HepG2 (cell line): ENCODE data around the gene DOCK3. TPM values are rescaled to one million over a fixed set of nuclear protein-coding genes. Genes with fewer than 3 reads are reported as not detected.
"Not testable (repeated sequence)": the region's sequence is repeated elsewhere in the genome, so short reads cannot be mapped to it uniquely, and the experiment has no call there.

Experiments
- ATAC-seq: fragments of 200-7000 bp; cut with Tn5 transposase; 3 replicates; pipeline ENCODE4 v1.9.1; 2020; ENCODE audit warnings: mild to moderate bottlenecking, moderate library complexity
- BruUV-seq: library from RNA; stranded (reverse); fragments of 400-500 nt; replicated peaks from 2 replicates; lab custom pipeline; 2021; lab: Mats Ljungman, UMichigan
- CTCF ChIA-PET: fragments of 300-600 bp; formaldehyde crosslinking; extraction: SDS; loops from one replicate; lab custom pipeline; 2021; ENCODE audit warnings: low total read pairs, inconsistent platforms, low intra/inter-chr PET ratio; lab: Yijun Ruan, JAX
- POLR2A ChIA-PET: fragments of 350-600 bp; sonication (Branson Sonifier 250); formaldehyde crosslinking; loops from one replicate; lab custom pipeline; 2020; ENCODE audit warnings: antibody characterized with exemption, inconsistent platforms; lab: Yijun Ruan, JAX
- DNase-seq: peaks from one replicate; pipeline ENCODE4 v3.0.0-alpha.2; 2015; ENCODE audit warnings: low spot score
- FAIRE-seq: peaks from 3 replicates; lab custom pipeline; 2011; peaks lifted over from hg19 to GRCh38; lab: Jason Lieb, UNC
- H2AFZ ChIP-seq: one replicate; pipeline ENCODE4 v1.6.1; 2011; ENCODE audit warnings: low read length, inconsistent platforms
- H3K27ac ChIP-seq: fragments of 300-600 bp; 3 replicates; pipeline ENCODE4 v1.8.0; 2011; ENCODE audit warnings: mixed run types, mild to moderate bottlenecking, mixed read lengths, low read length, inconsistent platforms; ENCODE audit not compliant: insufficient read depth; ENCODE audit errors: extremely low read length
- H3K27me3 ChIP-seq, 2 experiments: fragments of 200-600 bp in 1 of 2; 2 replicates in 1 of 2; 3 replicates in 1 of 2; pipeline versions ENCODE4 v1.6.0 to v1.8.0; 2011; ENCODE audit warnings: low read length in 2 of 2, mild to moderate bottlenecking in 2 of 2, moderate library complexity in 2 of 2, inconsistent platforms in 1 of 2; ENCODE audit not compliant: insufficient read depth in 2 of 2, control insufficient read depth in 1 of 2
- H3K36me3 ChIP-seq, 2 experiments: fragments of 200-600 bp in 1 of 2; replicated peaks in 1 of 2; 2 replicates in 1 of 2; 3 replicates in 1 of 2; pipeline versions ENCODE4 v1.5.1 to v1.8.0; 2011; ENCODE audit warnings: low read length in 2 of 2, inconsistent platforms in 1 of 2; ENCODE audit not compliant: insufficient read depth in 2 of 2, control insufficient read depth in 1 of 2
- H3K4me1 ChIP-seq: 2 replicates; pipeline ENCODE4 v1.5.1; 2012; ENCODE audit warnings: low read length, inconsistent platforms; ENCODE audit not compliant: insufficient read depth
- H3K4me2 ChIP-seq: 2 replicates; pipeline ENCODE4 v1.6.0; 2011; ENCODE audit warnings: low read depth, low read length, inconsistent platforms
- H3K4me3 ChIP-seq, 3 experiments: fragments of 200-600 bp in 1 of 3; sonication (generic), shearing (Covaris generic) in 1 of 3; replicated peaks in 1 of 3; 2 replicates each; pipeline ENCODE4 v1.5.1; 2011 to 2016; ENCODE audit warnings: low read length in 3 of 3, inconsistent platforms in 2 of 3, low read depth in 2 of 3, mild to moderate bottlenecking in 2 of 3, control low read depth in 1 of 3, mixed read lengths in 1 of 3; ENCODE audit not compliant: insufficient read depth in 1 of 3
- H3K79me2 ChIP-seq: one replicate; pipeline ENCODE4 v1.6.1; 2011; ENCODE audit warnings: low read length, inconsistent platforms; ENCODE audit not compliant: insufficient read depth
- H3K9ac ChIP-seq: 2 replicates; pipeline ENCODE4 v1.6.0; 2011; ENCODE audit warnings: mild to moderate bottlenecking, low read depth, low read length, inconsistent platforms; ENCODE audit not compliant: insufficient read depth
- H3K9me3 ChIP-seq: 2 replicates; pipeline ENCODE4 v1.5.1; 2012; ENCODE audit warnings: mild to moderate bottlenecking, low read length
- H4K20me1 ChIP-seq: 2 replicates; pipeline ENCODE4 v1.6.0; 2011; ENCODE audit warnings: inconsistent platforms, mild to moderate bottlenecking, low read length, moderate library complexity; ENCODE audit not compliant: insufficient read depth
- FOXK1 ChIP-seq: sonication (generic); formaldehyde crosslinking; IDR thresholded peaks from 2 replicates; pipeline ENCODE4 v1.4.0; 2020; ENCODE audit warnings: low read depth, missing genetic modification reagents, borderline replicate concordance
- RARA ChIP-seq: IDR thresholded peaks from 2 replicates; pipeline ENCODE4 v1.6.1; 2016; ENCODE audit warnings: missing genetic modification reagents, missing compliant biosample characterization
- ZNF224 ChIP-seq: sonication (generic); formaldehyde crosslinking; IDR thresholded peaks from 2 replicates; pipeline ENCODE4 v1.5.0; 2020; ENCODE audit warnings: mild to moderate bottlenecking, missing genetic modification reagents
- ZNF407 ChIP-seq: sonication (generic); formaldehyde crosslinking; IDR thresholded peaks from one replicate; pipeline ENCODE4 v1.5.1; 2020; ENCODE audit warnings: mild to moderate bottlenecking, missing genetic modification reagents; ENCODE audit errors: not compliant biosample characterization
- WGBS: methylation state at CpG from one replicate; pipeline ENCODE4 v1.1.6; 2017; ENCODE audit warnings: low lambda C conversion rate; 5-methylcytosine and 5-hydroxymethylcytosine counted together
- in situ Hi-C: cut with HindIII; loops from 2 replicates; pipeline ENCODE4 v1.10.0; 2017; ENCODE audit warnings: low pct_unique_long_range_greater_than_20kb; ENCODE audit not compliant: extremely low pct_ligation_motif_present
- intact Hi-C: fragments of 100-400 bp; cut with micrococcal nuclease; formaldehyde crosslinking; loops from one replicate; pipeline ENCODE4 v1.10.0; 2022; ENCODE audit not compliant: unreplicated experiment
- polyA plus RNA-seq, 8 experiments: library from polyadenylated mRNA; depleted of rRNA in 3 of 8; stranded (reverse) in 7 of 8; unstranded in 1 of 8; fragments of >200 nt; fragmentation: Illumina TruSeq in 4 of 8; extraction: Trizol in 4 of 8; gene quantifications; 2 replicates each; pipeline versions ENCODE4 v1.2.1 to v1.2.3, GENCODE V29; 2011 to 2016; ENCODE audit warnings: low read depth in 4 of 8, missing spikeins in 1 of 8, mixed read lengths in 1 of 8; ENCODE audit not compliant: insufficient read depth in 1 of 8
- total RNA-seq, 5 experiments: library from RNA; depleted of rRNA; stranded (reverse); fragments of >200 nt; fragmentation: Illumina TruSeq; extraction: Trizol; gene quantifications; 2 replicates each; pipeline ENCODE4 v1.2.3, GENCODE V29; 2016; ENCODE audit warnings: low read depth in 1 of 5

DOCK3 gene
- total and polyA plus RNA-seq, 2 of the 13 experiments (the other 11 are each of a cell fraction or from before 2014, with no cell fraction given), result not detected

GRCh38 chr3:50930371-50931208, 255.9 kb downstream of the DOCK3 start:
- FAIRE-seq (no peak), ATAC-seq (no peak), DNase-seq (no peak)
- in situ Hi-C loops (no loop called here), intact Hi-C loops (no loop called here)
- BruUV-seq, result no TSS peak
- POLR2A ChIA-PET, result no interaction called here
- Histone ChIP-seq H3K79me2 (no peaks in the 10 kb centered on the region), H3K4me3 (no peak overlapping the region), H3K4me2 (no peak overlapping the region), H4K20me1 (no peaks in the 10 kb centered on the region), H3K9me3 (peaks cover 4% of the 10 kb centered on the region; the same call in 1 of the 2 replicates), H3K27ac (no peak overlapping the region), H3K27me3 (no peaks in the 10 kb centered on the region; a peak in 1 of 5 replicates), H2AFZ (no peak overlapping the region), H3K4me1 (no peaks in the 10 kb centered on the region), H3K9ac (no peak overlapping the region), H3K36me3 (no peaks in the 10 kb centered on the region)
- no peak for TF ChIP-seq FOXK1 (CRISPR knock-in tag)
- TF ChIP-seq RARA (CRISPR knock-in tag), result no peak
- no peak for TF ChIP-seq ZNF407
- TF ChIP-seq ZNF224 (CRISPR knock-in tag), result no peak
- CTCF ChIA-PET, result no interaction called here
- WGBS, result 40% methylated on average over 3 of the region's 20 CpGs

GRCh38 chr3:50932918-50933317, 258.2 kb downstream of the DOCK3 start:
- DNase-seq, BruUV-seq, H3K36me3 ChIP-seq, H3K9ac ChIP-seq, H3K79me2 ChIP-seq, ATAC-seq, H3K9me3 ChIP-seq, H3K4me1 ChIP-seq, in situ Hi-C loops, POLR2A ChIA-PET, H4K20me1 ChIP-seq, H2AFZ ChIP-seq, H3K4me3 ChIP-seq, CTCF ChIA-PET, intact Hi-C loops, FAIRE-seq, H3K4me2 ChIP-seq, H3K27me3 ChIP-seq, H3K27ac ChIP-seq: not testable (repeated sequence)
- WGBS, result 0% methylated on average over 2 of the region's 2 CpGs
